Hepatocyte (in vitro differentiated cells): Measurements from ENCODE around the gene ATP8A2. TPM values are rescaled to one million over a fixed set of nuclear protein-coding genes. Genes with fewer than 3 reads are reported as not detected.
A peak's percentile ranks its signal among the peaks of the same experiment; 100 is the strongest.

Experiments
- DNase-seq: peaks from one replicate; pipeline ENCODE4 v3.0.0-alpha.2; 2016; ENCODE audit warnings: low spot score
- H2AFZ ChIP-seq: fragments of 200-600 bp; sonication (generic); 2 replicates; pipeline ENCODE4 v1.6.0; 2016; ENCODE audit warnings: antibody characterized with exemption, mild to moderate bottlenecking
- H3K27ac ChIP-seq: fragments of 200-600 bp; sonication (generic); 2 replicates; pipeline ENCODE4 v1.5.1; 2016; ENCODE audit warnings: mild to moderate bottlenecking
- H3K27me3 ChIP-seq: fragments of 200-600 bp; sonication (generic); 2 replicates; pipeline ENCODE4 v1.6.1; 2016
- H3K36me3 ChIP-seq: fragments of 200-600 bp; sonication (generic); replicated peaks from 2 replicates; pipeline ENCODE4 v1.5.1; 2016; ENCODE audit warnings: low read depth; ENCODE audit not compliant: insufficient read depth
- H3K4me1 ChIP-seq: fragments of 200-600 bp; sonication (generic); 2 replicates; pipeline ENCODE4 v1.5.1; 2016; ENCODE audit warnings: mild to moderate bottlenecking, moderate library complexity; ENCODE audit not compliant: insufficient read depth
- H3K4me2 ChIP-seq: fragments of 200-600 bp; sonication (generic); 2 replicates; pipeline ENCODE4 v1.6.0; 2016
- H3K4me3 ChIP-seq: fragments of 200-600 bp; sonication (generic); 2 replicates; pipeline ENCODE4 v1.5.1; 2016; ENCODE audit warnings: mild to moderate bottlenecking
- H3K79me2 ChIP-seq: fragments of 200-600 bp; sonication (generic); 2 replicates; pipeline ENCODE4 v1.6.0; 2017; ENCODE audit warnings: mild to moderate bottlenecking
- H3K9me2 ChIP-seq: fragments of 200-600 bp; sonication (generic); replicated peaks from 2 replicates; pipeline ENCODE4 v1.6.0; 2017; ENCODE audit warnings: mild to moderate bottlenecking; ENCODE audit not compliant: insufficient read depth
- H3K9me3 ChIP-seq: fragments of 200-600 bp; sonication (generic); 2 replicates; pipeline ENCODE4 v1.5.1; 2016; ENCODE audit warnings: low read depth, mild to moderate bottlenecking
- H4K20me1 ChIP-seq: fragments of 200-600 bp; sonication (generic); 2 replicates; pipeline ENCODE4 v1.6.0; 2016; ENCODE audit warnings: mild to moderate bottlenecking; ENCODE audit not compliant: insufficient read depth, poor library complexity, severe bottlenecking
- EZH2 ChIP-seq: fragments of 200-600 bp; sonication (generic); IDR thresholded peaks from 2 replicates; pipeline ENCODE4 v1.6.1; 2016; ENCODE audit warnings: antibody characterized with exemption, mild to moderate bottlenecking, borderline replicate concordance
- EZH2phosphoT487 ChIP-seq: fragments of 200-600 bp; sonication (generic); IDR thresholded peaks from one replicate; pipeline ENCODE4 v1.6.1; 2018; ENCODE audit warnings: antibody characterized with exemption, mild to moderate bottlenecking, low read depth, moderate library complexity; ENCODE audit not compliant: unreplicated experiment, severe bottlenecking
- WGBS: methylation state at CpG from one replicate; pipeline ENCODE4 v1.1.6; 2016; ENCODE audit warnings: low lambda C conversion rate; ENCODE audit errors: missing lambda C conversion rate; 5-methylcytosine and 5-hydroxymethylcytosine counted together
- polyA plus RNA-seq: library from polyadenylated mRNA; unstranded; fragments of >200 nt; fragmentation: Nextera tagmentation; extraction: Ambion mirVana; gene quantifications from 2 replicates; pipeline ENCODE4 v1.2.1, GENCODE V29; 2016
- total RNA-seq: library from RNA; depleted of rRNA; stranded (reverse); fragments of >200 nt; gene quantifications from 2 replicates; pipeline ENCODE4 v1.2.3, GENCODE V29; 2014
- TF ChIP-seq, protein P1 (sequence below): fragments of 200-600 bp; sonication (generic); IDR thresholded peaks from 2 replicates; pipeline ENCODE4 v1.5.1; 2016; ENCODE audit warnings: antibody characterized with exemption, mild to moderate bottlenecking; ENCODE audit not compliant: poor library complexity

Gene ATP8A2
- total and polyA plus RNA-seq, 2 experiments from 2014 or later, result 2.1 to 3.1 TPM

DNA sequence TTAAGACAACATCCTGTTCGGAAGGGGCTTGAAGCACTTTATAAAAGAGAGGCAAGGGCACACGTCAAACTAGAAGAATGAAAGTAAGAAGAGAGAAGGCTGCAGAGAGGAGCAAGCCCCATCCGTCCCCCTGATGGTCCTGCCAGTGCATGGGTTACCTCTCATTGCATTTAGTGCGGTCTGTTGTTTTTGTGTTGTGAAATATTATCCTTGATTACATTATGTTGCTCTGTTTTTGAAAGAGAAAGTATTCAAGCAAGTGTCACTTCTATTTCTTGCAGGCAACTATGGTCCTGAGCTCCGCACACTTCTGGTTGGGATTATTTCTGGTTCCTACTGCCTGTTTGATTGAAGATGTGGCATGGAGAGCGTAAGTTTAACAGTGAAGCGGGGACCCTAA lies 589.5 kb downstream of the ATP8A2 start:
- Histone ChIP-seq H2AFZ (no peak overlapping the region), H3K27me3 (no peaks in the 10 kb centered on the region), H3K4me2 (no peak overlapping the region), H3K27ac (no peak overlapping the region), H3K9me2 (no peaks in the 10 kb centered on the region), H3K79me2 (no peaks in the 10 kb centered on the region), H3K9me3 (no peaks in the 10 kb centered on the region), H3K36me3 (no peaks in the 10 kb centered on the region), H3K4me3 (no peak overlapping the region), H4K20me1 (no peaks in the 10 kb centered on the region), H3K4me1 (no peaks in the 10 kb centered on the region)
- WGBS, result 95% methylated on average over 7 of the region's 7 CpGs
- no peak for TF ChIP-seq EZH2phosphoT487
- TF ChIP-seq EZH2, result no peak
- TF ChIP-seq, protein P1, sequence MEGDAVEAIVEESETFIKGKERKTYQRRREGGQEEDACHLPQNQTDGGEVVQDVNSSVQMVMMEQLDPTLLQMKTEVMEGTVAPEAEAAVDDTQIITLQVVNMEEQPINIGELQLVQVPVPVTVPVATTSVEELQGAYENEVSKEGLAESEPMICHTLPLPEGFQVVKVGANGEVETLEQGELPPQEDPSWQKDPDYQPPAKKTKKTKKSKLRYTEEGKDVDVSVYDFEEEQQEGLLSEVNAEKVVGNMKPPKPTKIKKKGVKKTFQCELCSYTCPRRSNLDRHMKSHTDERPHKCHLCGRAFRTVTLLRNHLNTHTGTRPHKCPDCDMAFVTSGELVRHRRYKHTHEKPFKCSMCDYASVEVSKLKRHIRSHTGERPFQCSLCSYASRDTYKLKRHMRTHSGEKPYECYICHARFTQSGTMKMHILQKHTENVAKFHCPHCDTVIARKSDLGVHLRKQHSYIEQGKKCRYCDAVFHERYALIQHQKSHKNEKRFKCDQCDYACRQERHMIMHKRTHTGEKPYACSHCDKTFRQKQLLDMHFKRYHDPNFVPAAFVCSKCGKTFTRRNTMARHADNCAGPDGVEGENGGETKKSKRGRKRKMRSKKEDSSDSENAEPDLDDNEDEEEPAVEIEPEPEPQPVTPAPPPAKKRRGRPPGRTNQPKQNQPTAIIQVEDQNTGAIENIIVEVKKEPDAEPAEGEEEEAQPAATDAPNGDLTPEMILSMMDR, result no peak
- no peak for DNase-seq

DNA sequence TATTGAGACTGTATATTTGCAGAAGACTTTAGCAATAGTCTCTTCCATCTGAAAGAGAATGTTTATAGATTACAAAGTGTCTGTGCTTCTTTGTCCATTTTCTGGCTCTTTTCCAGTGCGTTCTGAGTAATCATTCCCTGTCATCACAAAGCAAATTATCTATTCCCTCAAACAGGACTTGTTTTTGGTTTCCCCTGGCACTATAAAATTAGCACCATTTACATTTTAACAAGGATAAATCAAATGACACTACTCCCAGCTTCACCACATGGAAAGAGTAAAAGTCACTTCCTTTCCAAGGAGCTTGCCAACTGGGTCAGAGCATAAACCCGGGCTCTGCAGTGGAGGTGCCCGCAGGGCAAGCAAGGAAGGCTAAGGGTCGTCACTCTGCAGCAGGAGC lies 591.9 kb downstream of the ATP8A2 start:
- Histone ChIP-seq H4K20me1 (no peaks in the 10 kb centered on the region), H3K79me2 (no peaks in the 10 kb centered on the region), H3K36me3 (no peaks in the 10 kb centered on the region), H3K9me3 (no peaks in the 10 kb centered on the region), H3K4me1 (peaks cover 10% of the 10 kb centered on the region), H3K9me2 (no peaks in the 10 kb centered on the region), H3K4me2 (no peak overlapping the region), H3K27me3 (no peaks in the 10 kb centered on the region), H2AFZ (no peak overlapping the region), H3K4me3 (no peak overlapping the region), H3K27ac (no peak overlapping the region)
- WGBS, result 61% methylated on average over 4 of the region's 4 CpGs
- no peak for TF ChIP-seq EZH2phosphoT487
- no peak for TF ChIP-seq EZH2
- TF ChIP-seq, protein P1, result no peak
- no peak for DNase-seq

- Histone ChIP-seq H3K4me2 (no peak overlapping the region), H3K4me1 (peaks cover 10% of the 10 kb centered on the region), H3K4me3 (no peak overlapping the region), H3K27me3 (peaks cover 4% of the 10 kb centered on the region), H2AFZ (no peak overlapping the region), H3K79me2 (no peaks in the 10 kb centered on the region), H4K20me1 (no peaks in the 10 kb centered on the region), H3K27ac (no peak overlapping the region), H3K36me3 (no peaks in the 10 kb centered on the region), H3K9me3 (no peaks in the 10 kb centered on the region), H3K9me2 (no peaks in the 10 kb centered on the region)
- TF ChIP-seq EZH2phosphoT487, result no peak
- TF ChIP-seq EZH2, result no peak
- TF ChIP-seq, protein P1, result no peak
- 68% methylated on average over 2 of the region's 2 CpGs for WGBS
- no peak for DNase-seq
These were observed 593.8 kb downstream of the ATP8A2 start for GRCh38 chr13:25965596-25965995.

DNA sequence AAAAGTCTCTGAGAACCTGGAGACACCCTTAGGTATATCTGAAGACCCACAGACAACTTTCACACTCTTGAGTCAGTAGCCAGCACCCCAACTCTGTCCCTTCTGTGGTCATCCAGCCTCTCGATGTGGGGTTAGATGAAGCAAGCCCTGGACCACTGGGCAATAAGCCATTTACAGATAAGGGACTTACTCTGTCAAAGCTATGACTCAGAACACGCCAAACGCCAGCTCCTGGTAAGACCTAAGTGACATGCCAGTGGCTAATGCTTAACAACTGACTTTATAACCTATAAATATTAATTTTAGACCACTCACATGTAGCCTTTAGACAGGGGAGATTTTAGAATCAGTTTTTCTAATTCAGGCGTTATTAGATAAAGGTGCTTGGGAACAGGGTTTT lies 594.3 kb downstream of the ATP8A2 start:
- Histone ChIP-seq H3K9me2 (no peaks in the 10 kb centered on the region), H3K27me3 (peaks cover 4% of the 10 kb centered on the region), H3K36me3 (no peaks in the 10 kb centered on the region), H3K79me2 (no peaks in the 10 kb centered on the region), H3K4me1 (peaks cover 10% of the 10 kb centered on the region), H4K20me1 (no peaks in the 10 kb centered on the region), H2AFZ (no peak overlapping the region), H3K4me3 (no peak overlapping the region), H3K27ac (no peak overlapping the region), H3K4me2 (no peak overlapping the region), H3K9me3 (no peaks in the 10 kb centered on the region)
- TF ChIP-seq, protein P1, result no peak
- TF ChIP-seq EZH2phosphoT487, result no peak
- 56% methylated on average over 4 of the region's 4 CpGs for WGBS
- DNase-seq, result peak; percentile 26
